Progenitor cell of endocrine pancreas (in vitro differentiated cells): ENCODE results near the gene UPK3A. TPM values are rescaled to one million over a fixed set of nuclear protein-coding genes. Genes with fewer than 3 reads are reported as not detected.
A peak's percentile ranks its signal among the peaks of the same experiment; 100 is the strongest.

Source experiments
- DNase-seq: peaks from one replicate; pipeline ENCODE4 v3.0.0; 2021; ENCODE audit warnings: low spot score; ENCODE audit not compliant: unreplicated experiment
- H3K27ac Mint-ChIP-seq: 2 replicates; pipeline ENCODE4 v1.8.0; 2021; ENCODE audit warnings: mild to moderate bottlenecking, moderate library complexity, mixed read lengths
- H3K27me3 Mint-ChIP-seq: 2 replicates; pipeline ENCODE4 v1.8.0; 2021; ENCODE audit warnings: mixed read lengths
- H3K36me3 Mint-ChIP-seq: 2 replicates; pipeline ENCODE4 v1.8.0; 2022; ENCODE audit warnings: mixed read lengths; ENCODE audit not compliant: insufficient read depth
- H3K4me1 Mint-ChIP-seq: 2 replicates; pipeline ENCODE4 v1.8.0; 2021; ENCODE audit warnings: low read depth, mixed read lengths
- H3K4me3 Mint-ChIP-seq: 2 replicates; pipeline ENCODE4 v1.8.0; 2021; ENCODE audit warnings: low read depth, mild to moderate bottlenecking, moderate library complexity, mixed read lengths
- H3K9me3 Mint-ChIP-seq: 2 replicates; pipeline ENCODE4 v1.8.0; 2021; ENCODE audit warnings: low read depth, mixed read lengths
- CTCF ChIP-seq: fragments of 200-600 bp; sonication (generic); IDR thresholded peaks from one replicate; pipeline ENCODE4 v1.5.0; 2021; ENCODE audit warnings: antibody characterized with exemption, mild to moderate bottlenecking; ENCODE audit not compliant: unreplicated experiment
- total RNA-seq: library from RNA; stranded (reverse); gene quantifications from 2 replicates; pipeline ENCODE4 v1.2.1, GENCODE V29; 2021

The UPK3A gene
- total RNA-seq, 1 donor from 2014 or later = 0.57 TPM

- Mint-ChIP-seq H3K27me3 (no peaks in the 10 kb centered on the region), H3K36me3 (peaks cover 1% of the 10 kb centered on the region), H3K9me3 (no peaks in the 10 kb centered on the region), H3K4me1 (peaks cover 8% of the 10 kb centered on the region), H3K4me3 (peak overlapping the region; percentile 46), H3K27ac (no peak overlapping the region)
- DNase-seq = no peak
- no peak for TF ChIP-seq CTCF
These were observed 46.4 kb upstream of the UPK3A start for GRCh38 chr22:45238076-45238956.

DNA sequence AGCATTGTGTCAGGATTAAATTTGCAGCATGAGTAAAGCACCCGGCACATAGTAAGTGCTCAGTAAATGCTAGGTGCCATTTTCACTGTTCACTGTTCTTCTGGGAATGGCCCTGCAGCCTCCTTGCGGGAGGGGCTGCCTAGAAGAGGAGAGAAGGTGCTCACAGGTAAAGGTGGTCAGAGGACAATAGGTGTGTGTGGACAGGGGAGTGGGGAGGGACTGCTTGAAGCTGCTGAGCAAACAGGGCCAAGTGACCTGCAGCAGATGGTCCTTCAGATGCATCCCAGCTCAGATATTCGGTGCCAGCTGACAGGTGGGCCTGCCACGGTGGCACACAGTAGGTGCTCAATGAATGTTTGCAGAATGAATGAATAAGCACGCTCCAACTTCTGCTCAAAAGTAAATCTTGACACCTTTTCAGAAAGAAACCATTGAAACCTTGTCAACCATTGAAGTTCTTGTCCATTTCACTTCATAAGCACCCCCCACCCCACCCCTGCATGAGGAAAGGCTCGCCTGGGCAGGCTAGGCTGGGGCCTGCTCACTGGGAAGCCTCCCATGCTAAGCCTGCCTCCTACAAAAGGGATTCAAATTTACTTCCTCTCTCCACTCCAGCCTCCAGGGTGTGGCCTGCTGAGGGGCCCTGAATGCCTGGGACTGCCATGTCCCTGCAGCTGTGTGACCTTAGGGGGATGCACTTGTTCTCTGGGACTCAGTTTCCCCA, 45.6 kb upstream of the UPK3A start:
- no peak for DNase-seq
- no peak for TF ChIP-seq CTCF
- Mint-ChIP-seq H3K36me3 (peaks cover 1% of the 10 kb centered on the region), H3K4me1 (peaks cover 8% of the 10 kb centered on the region), H3K4me3 (peak overlapping the region; percentile 91), H3K27me3 (no peaks in the 10 kb centered on the region), H3K27ac (no peak overlapping the region), H3K9me3 (no peaks in the 10 kb centered on the region)

DNA sequence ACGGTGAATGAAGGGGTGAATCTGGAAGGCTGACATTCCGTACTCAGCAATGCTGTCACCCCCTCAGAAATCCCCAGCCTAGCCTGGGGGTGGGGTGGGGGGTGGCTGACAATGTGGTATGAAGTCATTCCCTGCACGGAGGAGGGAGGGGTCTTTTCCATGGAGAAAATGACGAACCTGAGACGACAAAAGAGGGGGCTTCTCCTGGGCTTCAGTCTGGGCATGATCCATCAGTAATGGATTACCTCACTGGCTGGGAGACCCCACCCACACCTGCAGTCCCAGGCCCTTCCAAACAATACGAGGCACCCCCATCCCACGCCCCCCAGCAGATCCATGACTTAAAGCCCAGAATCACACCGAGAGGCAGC, 45.1 kb upstream of the UPK3A start:
- Mint-ChIP-seq H3K4me1 (peaks cover 8% of the 10 kb centered on the region), H3K27ac (no peak overlapping the region), H3K9me3 (no peaks in the 10 kb centered on the region), H3K27me3 (no peaks in the 10 kb centered on the region), H3K4me3 (peak overlapping the region; percentile 91), H3K36me3 (peaks cover 1% of the 10 kb centered on the region)
- TF ChIP-seq CTCF = no peak
- DNase-seq = no peak

DNA sequence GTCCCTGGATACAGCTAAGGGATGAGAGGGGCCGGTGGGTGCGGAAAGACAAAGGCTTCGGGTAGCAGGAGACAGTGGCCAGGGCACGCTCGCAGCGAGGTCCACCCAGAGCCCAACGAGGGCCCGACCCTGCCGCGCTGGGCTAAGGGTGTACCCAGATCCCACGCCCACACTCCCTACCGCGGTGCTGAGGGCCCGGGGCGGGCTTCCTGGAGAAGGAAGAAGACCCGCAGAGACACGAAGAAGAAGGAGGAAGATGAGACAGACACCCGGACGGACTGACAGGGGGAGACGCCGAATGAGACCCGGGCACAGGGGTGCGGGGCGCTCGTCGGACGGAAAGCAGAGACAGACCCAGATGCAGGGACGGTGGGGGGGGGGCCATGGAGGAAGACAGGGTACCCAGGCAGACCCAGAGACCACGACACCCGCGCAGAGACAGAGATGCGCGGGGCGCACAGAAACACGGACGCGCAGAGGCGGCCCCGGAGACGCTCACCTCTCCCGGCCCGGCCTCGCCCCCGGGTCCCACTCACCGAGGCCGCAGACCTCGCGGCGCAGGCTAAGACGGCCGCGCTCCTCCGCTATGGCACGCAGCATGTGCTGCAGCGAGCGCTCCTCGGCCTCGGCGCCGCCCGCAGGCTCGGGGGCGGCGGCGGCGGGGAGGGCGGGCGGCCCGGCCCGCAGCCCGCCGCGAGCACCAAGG, 44.5 kb upstream of the UPK3A start:
- no peaks in the 10 kb centered on the region for H3K9me3 Mint-ChIP-seq
- H3K27me3 Mint-ChIP-seq = no peaks in the 10 kb centered on the region
- H3K27ac Mint-ChIP-seq = peak overlapping the region; percentile 92
- TF ChIP-seq CTCF = no peak
- DNase-seq = no peak
- peaks cover 9% of the 10 kb centered on the region for H3K4me1 Mint-ChIP-seq
- H3K36me3 Mint-ChIP-seq = peaks cover 1% of the 10 kb centered on the region
- peak overlapping the region; percentile 91 for H3K4me3 Mint-ChIP-seq
